ENCODE data around the gene LRRC4.

- TF ChIP-seq, protein P1, sequence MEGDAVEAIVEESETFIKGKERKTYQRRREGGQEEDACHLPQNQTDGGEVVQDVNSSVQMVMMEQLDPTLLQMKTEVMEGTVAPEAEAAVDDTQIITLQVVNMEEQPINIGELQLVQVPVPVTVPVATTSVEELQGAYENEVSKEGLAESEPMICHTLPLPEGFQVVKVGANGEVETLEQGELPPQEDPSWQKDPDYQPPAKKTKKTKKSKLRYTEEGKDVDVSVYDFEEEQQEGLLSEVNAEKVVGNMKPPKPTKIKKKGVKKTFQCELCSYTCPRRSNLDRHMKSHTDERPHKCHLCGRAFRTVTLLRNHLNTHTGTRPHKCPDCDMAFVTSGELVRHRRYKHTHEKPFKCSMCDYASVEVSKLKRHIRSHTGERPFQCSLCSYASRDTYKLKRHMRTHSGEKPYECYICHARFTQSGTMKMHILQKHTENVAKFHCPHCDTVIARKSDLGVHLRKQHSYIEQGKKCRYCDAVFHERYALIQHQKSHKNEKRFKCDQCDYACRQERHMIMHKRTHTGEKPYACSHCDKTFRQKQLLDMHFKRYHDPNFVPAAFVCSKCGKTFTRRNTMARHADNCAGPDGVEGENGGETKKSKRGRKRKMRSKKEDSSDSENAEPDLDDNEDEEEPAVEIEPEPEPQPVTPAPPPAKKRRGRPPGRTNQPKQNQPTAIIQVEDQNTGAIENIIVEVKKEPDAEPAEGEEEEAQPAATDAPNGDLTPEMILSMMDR (IDR thresholded peaks at IDR 0.05 in 8 of 11, conservative IDR thresholded peaks at IDR 0.05 in 3 of 11) = no peak
- TF ChIP-seq POLR2AphosphoS5 (IDR thresholded peaks at IDR 0.05) = no peak
Measured at GRCh38 chr7:128003167-128003566, 28.1 kb downstream of the LRRC4 start.

Measured in spleen (tissue), 7 donors.